Fibroblast of upper back skin (primary cell): ENCODE results near the gene FBXL20.
"Not testable (repeated sequence)": the region's sequence is repeated elsewhere in the genome, so short reads cannot be mapped to it uniquely, and the experiment has no call there.

Source experiments
- DNase-seq: peaks from one replicate; pipeline ENCODE4 v3.0.0-alpha.2; 2013

The FBXL20 gene

DNA sequence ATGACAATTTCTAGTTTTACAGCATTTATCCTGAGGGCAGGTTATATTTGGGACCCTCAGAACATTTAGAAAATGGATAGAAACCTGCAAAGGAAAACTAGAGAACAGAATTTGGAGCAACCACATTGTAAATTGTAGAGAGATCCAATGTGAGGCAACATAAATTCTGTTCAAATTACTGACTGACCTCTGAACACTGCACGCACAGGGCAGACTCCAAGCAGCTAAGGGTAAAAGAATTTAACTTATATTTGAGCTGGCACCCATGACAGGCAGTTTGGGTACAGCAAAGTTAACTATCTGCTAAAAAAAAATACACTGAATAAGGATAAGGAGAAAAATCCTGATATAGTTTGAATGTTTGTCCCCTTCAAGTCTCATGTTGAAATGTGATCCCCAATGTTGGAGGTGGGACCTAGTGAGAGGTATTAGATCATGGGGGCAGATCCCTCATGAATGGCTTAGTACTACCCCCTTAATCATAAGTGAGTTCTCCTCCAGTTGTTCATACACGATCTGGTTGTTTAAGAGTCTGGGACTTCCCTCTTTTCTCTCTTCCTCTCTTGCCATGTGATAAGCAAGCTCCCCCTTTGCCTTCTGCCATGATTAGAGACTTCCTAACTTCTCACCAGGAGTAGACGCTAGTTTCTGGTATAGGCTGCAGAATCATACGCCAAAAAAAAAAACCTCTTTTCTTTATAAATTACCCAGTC, 75.7 kb downstream of the FBXL20 start:
- no peak for DNase-seq

GRCh38 chr17:39318636-39319035, 82.8 kb downstream of the FBXL20 start:
- no peak for DNase-seq

- peak; percentile 32 for DNase-seq
Measured at GRCh38 chr17:39306509-39307212, 94.8 kb downstream of the FBXL20 start.

- DNase-seq, result no peak
Measured at GRCh38 chr17:39305978-39306377, 95.4 kb downstream of the FBXL20 start.

DNA sequence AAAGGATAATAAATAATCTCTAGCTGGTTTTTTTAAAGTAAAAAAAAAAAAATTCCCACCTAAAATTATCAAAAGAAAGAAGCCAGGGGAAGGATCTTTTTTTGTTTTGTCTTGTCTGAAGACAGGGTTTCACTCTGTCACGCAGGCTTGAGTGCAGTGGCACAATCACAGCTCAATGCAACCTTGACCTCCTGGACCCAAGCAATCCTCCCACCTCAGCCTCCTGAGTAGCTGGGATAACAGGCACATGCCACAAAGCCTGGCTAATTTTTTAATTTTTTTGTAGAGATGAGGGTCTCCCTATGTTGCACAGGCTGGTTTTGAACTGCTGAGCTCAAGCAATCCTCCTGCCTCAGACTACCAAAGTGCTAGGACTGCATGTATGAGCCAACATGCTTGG, 97.2 kb downstream of the FBXL20 start:
- DNase-seq, result no peak

DNA sequence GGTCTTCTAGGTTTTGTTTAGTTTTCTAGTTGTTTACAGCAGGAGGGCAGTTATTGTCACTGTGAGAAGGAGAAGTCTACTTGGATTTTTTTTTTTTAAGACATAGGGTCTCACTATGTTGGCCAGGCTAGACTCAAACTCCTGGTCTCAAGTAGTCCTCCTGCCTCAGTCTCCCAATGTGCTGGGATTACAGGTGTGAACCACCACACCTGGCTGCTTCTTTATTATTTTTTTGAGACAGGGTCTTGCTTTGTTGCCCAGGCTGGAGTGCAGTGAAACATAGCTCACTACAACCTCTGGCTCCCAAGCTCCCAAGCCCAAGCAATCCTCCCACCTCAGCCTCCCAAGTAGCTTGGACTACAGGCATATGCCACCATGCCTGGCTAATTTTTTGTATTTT, 107.4 kb downstream of the FBXL20 start:
- DNase-seq, result no peak

DNA sequence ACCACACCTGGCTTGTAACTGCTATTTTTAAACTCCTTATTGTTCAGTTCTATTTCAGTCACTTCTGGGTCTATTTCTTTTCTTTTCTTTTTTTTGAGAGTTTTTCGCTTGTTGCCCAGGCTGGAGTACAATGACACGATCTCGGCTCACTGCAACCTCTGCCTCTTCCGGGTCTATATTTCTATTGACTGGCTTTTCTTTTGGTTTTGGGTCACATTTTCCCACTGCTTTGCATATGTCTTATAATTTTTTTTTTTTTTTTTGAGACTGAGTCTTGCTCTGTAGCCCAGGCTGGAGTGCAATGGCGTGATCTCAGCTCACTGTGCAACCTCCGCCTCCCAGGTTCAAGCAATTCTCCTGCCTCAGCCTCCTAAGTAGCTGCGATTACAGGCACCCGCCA, 108.9 kb downstream of the FBXL20 start:
- DNase-seq, result not testable (repeated sequence)

- DNase-seq, result not testable (repeated sequence)
Measured at GRCh38 chr17:39286513-39286912, 114.9 kb downstream of the FBXL20 start.

DNA sequence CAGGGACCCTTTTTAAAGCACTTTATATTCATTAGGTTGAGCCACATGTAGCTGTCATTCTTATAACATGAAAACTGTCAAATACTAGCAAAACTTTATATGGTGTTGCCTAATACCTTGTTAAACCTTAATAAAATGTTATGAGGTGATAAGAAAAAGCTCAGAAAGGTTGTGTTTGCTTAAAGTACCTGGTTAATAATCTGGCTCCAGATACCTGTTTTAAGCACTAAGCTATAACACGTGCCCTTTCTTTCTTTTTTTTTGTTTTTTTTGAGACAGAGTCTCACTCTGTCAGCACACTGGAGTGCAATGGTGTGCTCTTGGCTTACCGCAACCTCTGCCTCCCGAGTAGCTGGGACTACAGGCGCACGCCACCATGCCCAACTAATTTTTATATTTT, 116.7 kb downstream of the FBXL20 start:
- no peak for DNase-seq

DNA sequence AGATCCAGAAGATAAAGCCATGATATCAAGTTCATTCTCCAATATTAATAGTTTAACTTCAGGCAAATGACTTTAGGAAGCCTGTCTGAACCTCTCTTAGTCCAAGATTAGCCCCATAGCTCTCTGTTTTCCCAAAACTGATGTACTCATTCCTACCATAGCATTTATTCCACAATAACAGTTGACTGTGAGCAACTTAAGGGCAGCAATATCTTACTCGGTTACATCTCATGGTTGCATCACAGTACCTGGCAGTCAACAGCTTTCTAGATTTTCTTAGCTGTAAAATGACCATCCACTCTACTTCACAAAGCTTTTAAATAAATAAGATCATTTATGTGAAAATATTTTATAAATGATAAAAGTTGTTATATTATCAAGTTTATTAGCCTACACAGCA, 117.5 kb downstream of the FBXL20 start:
- no peak for DNase-seq

DNA sequence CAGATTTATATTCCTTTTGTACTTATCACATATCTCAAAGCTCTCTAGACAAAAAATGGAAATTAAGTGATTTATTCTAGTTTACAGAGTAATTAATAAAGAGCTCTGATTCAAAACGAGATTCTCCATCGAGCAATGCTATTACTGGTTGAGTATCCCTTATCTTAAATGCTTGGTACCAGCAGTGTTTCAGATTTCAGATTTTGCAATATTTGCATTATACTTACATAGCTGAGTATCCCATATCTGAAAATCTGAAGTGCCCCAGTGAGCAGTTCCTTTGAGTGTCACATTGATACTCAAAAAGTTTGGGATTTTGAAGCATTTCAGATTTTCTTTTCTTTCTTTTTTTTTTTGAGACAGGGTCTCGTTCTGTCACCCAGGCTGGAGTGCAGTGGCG, 118.3 kb downstream of the FBXL20 start:
- DNase-seq, result no peak

GRCh38 chr17:39281806-39282205, 119.6 kb downstream of the FBXL20 start:
- DNase-seq, result peak; percentile 50

GRCh38 chr17:39278246-39278645, 123.2 kb downstream of the FBXL20 start:
- not testable (repeated sequence) for DNase-seq

GRCh38 chr17:39277110-39277509, 124.3 kb downstream of the FBXL20 start:
- no peak for DNase-seq

- no peak for DNase-seq
Measured at GRCh38 chr17:39276113-39276512, 125.3 kb downstream of the FBXL20 start.

DNA sequence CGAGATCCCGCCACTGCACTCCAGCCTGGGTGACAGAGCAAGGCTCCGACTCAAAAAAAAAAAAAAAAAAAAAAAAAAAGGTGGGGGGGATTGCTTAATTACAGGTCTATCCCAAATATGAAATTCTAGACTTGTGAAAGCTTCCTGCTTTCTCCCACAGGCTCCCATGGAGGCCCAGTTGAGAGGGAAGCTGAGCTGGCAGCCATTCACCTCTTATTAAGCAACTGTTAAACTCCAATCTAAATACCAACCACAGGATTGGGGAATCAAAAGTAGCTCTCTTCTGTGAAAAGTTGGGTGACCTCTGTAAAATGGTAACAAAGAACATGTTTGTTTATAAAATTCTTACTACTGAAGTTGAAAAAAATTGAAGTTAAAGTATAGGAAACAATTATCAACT, 129.9 kb downstream of the FBXL20 start:
- peak; percentile 31 for DNase-seq

DNA sequence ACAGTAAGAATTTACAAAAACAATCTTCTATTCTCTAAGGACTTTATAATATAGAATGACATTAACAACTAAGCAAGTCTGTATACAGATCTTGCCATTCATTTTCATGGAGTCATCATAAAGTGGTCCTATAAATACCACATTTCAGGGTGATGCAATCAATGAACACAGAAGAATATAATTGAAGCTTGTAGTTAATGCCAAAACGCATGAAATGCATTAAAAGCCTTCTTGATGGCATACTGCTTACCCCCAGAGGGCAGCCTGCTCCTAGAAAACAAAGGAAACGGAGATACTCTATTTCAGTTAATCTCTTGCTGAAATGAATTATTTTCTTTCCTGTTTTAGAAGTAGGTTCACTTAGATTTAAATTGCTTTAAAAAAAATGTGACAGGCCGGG, 130.5 kb downstream of the FBXL20 start:
- peak; percentile 91 for DNase-seq

DNA sequence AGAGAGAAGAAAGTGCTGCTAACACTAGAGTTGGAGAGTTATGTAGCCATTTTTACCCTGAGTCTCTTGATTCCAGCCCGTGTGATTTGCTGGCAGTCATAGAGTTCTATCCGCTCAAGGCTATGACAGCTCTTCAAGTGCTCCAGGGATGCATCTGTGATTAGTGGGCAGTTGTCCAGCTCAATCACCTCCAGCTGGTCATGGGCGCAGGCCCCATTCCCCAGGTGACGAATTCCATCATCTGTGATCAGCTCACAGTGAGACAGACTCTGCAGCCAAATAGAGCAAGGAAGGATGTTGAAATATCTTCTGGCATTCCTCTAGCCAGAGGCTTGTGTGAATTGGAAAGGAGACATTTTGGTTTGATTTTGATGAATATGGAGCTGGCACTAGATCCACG, 137.3 kb downstream of the FBXL20 start:
- peak; percentile 63 for DNase-seq

DNA sequence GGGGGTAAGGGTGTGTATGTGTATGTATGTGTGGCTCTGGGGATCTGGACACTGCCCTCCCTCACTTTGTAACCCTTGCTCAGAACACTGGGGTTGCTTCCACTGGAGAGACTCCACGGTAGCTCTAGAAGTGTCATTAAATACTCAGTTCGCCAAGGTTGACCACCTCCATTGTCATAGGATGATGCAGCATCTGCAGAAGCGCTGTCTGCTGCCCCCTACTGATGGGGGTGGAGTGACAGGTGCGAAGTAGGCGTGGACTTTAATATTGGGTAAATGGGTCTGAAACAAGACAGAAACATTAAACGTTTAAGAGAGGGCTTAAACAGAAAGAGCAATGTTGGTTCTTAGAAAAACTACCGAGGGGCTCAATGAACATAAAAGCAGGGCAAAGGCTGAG, 140.1 kb downstream of the FBXL20 start:
- no peak for DNase-seq

- DNase-seq, result no peak
Measured at GRCh38 chr17:39252788-39253460, 148.5 kb downstream of the FBXL20 start.

- DNase-seq, result no peak
Measured at GRCh38 chr17:39251997-39252396, 149.4 kb downstream of the FBXL20 start.

DNA sequence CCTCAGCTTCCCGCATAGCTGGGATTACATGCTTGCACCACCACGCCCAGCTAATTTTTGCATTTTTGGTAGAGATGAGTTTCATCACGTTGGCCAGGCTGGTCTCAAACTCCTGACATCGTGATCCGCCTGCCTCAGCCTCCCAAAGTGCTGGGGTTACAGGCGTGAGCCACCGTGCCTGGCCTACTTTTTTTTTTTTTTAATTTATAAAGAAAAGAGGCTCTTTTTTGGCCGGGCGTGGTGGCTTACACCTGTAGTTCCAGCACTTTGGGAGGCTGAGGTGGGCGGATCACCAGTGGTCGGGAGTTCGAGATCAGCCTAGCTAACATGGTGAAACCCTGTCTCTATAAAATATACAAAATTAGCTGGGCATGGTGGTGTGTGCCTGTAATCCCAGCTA, 151.3 kb downstream of the FBXL20 start:
- DNase-seq, result not testable (repeated sequence)

GRCh38 chr17:39246274-39246673, 155.2 kb downstream of the FBXL20 start:
- no peak for DNase-seq
